Stimulated activated naive CD8-positive, alpha-beta T cell treated with anti-CD3 and anti-CD28 coated beads, Interleukin-15, amount 100 ng/mL, for 72 hours (primary cell): ENCODE measurements around the gene SPATA13.
"Not testable (repeated sequence)": the region's sequence is repeated elsewhere in the genome, so short reads cannot be mapped to it uniquely, and the experiment has no call there.

Experiments used
- ATAC-seq: fragments of 150-1000 bp; cut with Tn5 transposase; 2 replicates; pipeline ENCODE4 v1.10.0; 2021; ENCODE audit warnings: mild to moderate bottlenecking, moderate library complexity
- DNase-seq, 2 donors: peaks; one replicate each; pipeline ENCODE4 v3.0.0; 2021 to 2022
- H3K27ac Mint-ChIP-seq, 2 donors: one replicate each; pipeline ENCODE4 v1.8.0; 2022; ENCODE audit warnings: mild to moderate bottlenecking in 2 of 2, mixed read lengths in 2 of 2, moderate library complexity in 2 of 2
- H3K27me3 Mint-ChIP-seq: one replicate; pipeline ENCODE4 v1.8.0; 2022; ENCODE audit warnings: mixed read lengths
- H3K4me1 Mint-ChIP-seq: one replicate; pipeline ENCODE4 v1.8.0; 2022; ENCODE audit warnings: mild to moderate bottlenecking, mixed read lengths
- H3K4me3 Mint-ChIP-seq, 2 donors: one replicate each; pipeline ENCODE4 v1.8.0; 2022; ENCODE audit warnings: mild to moderate bottlenecking in 2 of 2, mixed read lengths in 2 of 2, moderate library complexity in 1 of 2
- H3K9me3 Mint-ChIP-seq, 2 donors: one replicate each; pipeline ENCODE4 v1.8.0; 2022; ENCODE audit warnings: mixed read lengths in 2 of 2

SPATA13 gene

GRCh38 chr13:24215732-24216131, 55.2 kb downstream of the SPATA13 start:
- no peak for DNase-seq
- ATAC-seq: no peak
- Mint-ChIP-seq H3K9me3 (no peaks in the 10 kb centered on the region), H3K27me3 (no peaks in the 10 kb centered on the region), H3K4me3 (no peak overlapping the region), H3K27ac (no peak overlapping the region), H3K4me1 (peaks cover 62% of the 10 kb centered on the region)

DNA sequence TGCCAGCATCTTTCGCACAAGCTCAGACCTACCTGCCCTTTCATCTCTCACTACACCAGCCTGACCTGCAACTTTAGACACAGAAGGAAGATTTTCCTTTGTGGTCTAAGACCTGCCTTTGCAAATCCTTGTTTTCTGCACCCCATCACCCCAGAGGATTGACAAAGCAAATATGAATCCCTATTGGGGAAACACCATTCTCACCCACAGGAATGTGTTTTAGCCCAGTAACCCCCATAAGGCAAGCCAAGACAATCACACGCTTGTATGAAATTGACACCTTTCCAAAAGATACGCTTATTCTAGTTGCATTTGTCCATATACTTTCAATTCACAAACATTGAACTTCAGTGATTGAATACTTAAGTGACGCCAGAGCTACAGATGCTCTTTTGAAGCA, 55.7 kb downstream of the SPATA13 start:
- Mint-ChIP-seq H3K9me3 (no peaks in the 10 kb centered on the region), H3K4me3 (no peak overlapping the region), H3K27me3 (no peaks in the 10 kb centered on the region), H3K4me1 (peaks cover 62% of the 10 kb centered on the region), H3K27ac (peak overlapping the region in 1 of 2 donors; percentile 32)
- DNase-seq (no peak), ATAC-seq (no peak)

DNA sequence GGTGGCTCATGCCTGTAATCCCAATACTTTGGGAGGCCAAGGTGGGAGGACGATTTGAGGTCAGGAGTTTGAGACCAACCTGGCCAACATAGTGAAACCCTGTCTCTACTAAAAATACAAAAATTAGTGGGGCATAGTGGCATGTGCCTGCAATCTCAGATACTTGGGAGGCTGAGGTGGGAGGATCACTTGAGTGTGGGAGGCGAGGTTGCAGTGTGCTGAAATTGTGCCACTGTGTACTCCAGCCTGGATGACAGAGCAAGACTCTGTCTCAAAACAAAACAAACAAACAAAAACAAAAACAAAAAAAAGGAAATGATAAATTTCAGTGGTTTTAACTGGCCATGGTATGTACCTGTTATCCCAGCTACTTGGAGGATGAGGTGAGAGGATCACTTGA, 56.3 kb downstream of the SPATA13 start:
- not testable (repeated sequence) for H3K4me3 Mint-ChIP-seq, ATAC-seq, H3K27me3 Mint-ChIP-seq, DNase-seq, H3K9me3 Mint-ChIP-seq
- Mint-ChIP-seq H3K4me1 (peaks cover 59% of the 10 kb centered on the region), H3K27ac (peak overlapping the region in 1 of 2 donors; percentile 32)

DNA sequence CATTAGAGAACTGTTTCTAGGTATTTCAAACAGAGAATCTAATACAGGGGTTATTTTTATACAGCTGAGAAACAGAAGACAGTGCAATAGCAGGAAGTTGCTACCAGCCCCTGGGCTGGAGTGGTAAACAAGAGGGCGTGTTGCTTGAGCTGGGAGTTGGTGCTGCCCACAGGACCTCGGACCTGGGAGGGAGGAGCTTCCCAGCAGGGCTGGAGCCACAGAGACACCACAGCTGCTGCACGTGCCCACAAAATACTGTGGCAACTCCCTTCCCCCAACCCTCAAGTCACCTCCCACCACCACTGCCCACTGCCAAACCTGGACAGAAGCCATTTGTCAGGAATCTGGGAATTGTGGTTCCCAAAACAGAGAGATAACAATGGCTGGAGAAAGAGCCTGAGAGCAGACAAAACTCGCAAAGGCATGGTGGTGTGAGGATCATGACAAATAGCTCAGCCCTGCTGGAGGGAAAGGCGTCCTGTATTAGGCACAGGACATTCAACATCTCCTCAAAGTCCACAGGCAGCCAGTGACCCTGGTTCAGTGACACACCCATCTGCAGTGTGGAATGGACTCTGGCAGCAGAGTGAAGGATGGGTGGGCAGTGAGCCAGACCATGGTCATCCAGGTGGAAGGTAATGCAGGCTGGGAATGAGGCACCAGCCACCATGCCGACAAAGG, 57.2 kb downstream of the SPATA13 start:
- Mint-ChIP-seq H3K4me1 (peaks cover 54% of the 10 kb centered on the region), H3K27ac (peak overlapping the region; percentile 67 to 84), H3K27me3 (no peaks in the 10 kb centered on the region), H3K4me3 (no peak overlapping the region), H3K9me3 (no peaks in the 10 kb centered on the region)
- DNase-seq (no peak), ATAC-seq (no peak)

- H3K27me3 Mint-ChIP-seq: no peaks in the 10 kb centered on the region
- H3K27ac Mint-ChIP-seq: no peak overlapping the region
- H3K4me1 Mint-ChIP-seq: peaks cover 54% of the 10 kb centered on the region
Measured at GRCh38 chr13:24218338-24218737, 57.8 kb downstream of the SPATA13 start.

GRCh38 chr13:24218977-24219376, 58.5 kb downstream of the SPATA13 start:
- Mint-ChIP-seq H3K9me3 (no peaks in the 10 kb centered on the region), H3K27ac (no peak overlapping the region), H3K4me3 (no peak overlapping the region), H3K4me1 (peaks cover 56% of the 10 kb centered on the region), H3K27me3 (no peaks in the 10 kb centered on the region)
- DNase-seq (no peak), ATAC-seq (no peak)

More at GRCh38 chr13:24218338-24218737, 57.8 kb downstream of the SPATA13 start:
- DNase-seq (no peak), ATAC-seq (no peak)
- no peak overlapping the region for H3K4me3 Mint-ChIP-seq
- no peaks in the 10 kb centered on the region for H3K9me3 Mint-ChIP-seq

DNA sequence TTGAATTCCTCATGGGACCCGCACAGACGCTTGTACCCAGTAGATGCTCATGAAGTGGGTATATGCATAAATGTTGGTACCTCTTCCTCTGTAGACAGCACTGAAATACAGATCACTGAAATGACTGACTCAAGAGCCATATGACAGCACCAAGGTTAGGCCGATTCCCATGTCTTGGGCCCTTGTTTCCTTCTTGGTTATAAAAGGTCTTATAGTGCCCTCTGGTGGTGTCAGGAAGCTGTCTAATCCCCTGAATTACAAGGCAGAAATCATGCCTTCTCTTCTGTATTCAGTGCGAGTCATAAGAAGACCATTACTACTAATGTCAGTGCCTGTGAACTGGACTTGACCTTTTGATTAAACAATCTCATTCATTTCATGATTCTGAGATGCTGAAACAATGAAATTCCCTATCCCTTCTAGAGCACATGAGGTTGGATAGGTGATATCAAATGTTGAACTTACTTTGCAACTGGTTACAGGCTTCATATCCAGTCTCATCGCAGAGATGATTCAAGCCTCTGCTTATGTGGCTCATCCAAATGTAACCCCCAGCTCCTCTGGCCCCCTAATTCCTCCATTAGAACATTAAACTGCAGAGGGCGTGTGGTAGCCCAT, 59.7 kb downstream of the SPATA13 start:
- DNase-seq (peak; percentile 60 to 69), ATAC-seq (peak; percentile 92)
- Mint-ChIP-seq H3K4me3 (no peak overlapping the region), H3K9me3 (no peaks in the 10 kb centered on the region), H3K27me3 (no peaks in the 10 kb centered on the region), H3K4me1 (peaks cover 56% of the 10 kb centered on the region), H3K27ac (peak overlapping the region in 1 of 2 donors; percentile 20)

DNA sequence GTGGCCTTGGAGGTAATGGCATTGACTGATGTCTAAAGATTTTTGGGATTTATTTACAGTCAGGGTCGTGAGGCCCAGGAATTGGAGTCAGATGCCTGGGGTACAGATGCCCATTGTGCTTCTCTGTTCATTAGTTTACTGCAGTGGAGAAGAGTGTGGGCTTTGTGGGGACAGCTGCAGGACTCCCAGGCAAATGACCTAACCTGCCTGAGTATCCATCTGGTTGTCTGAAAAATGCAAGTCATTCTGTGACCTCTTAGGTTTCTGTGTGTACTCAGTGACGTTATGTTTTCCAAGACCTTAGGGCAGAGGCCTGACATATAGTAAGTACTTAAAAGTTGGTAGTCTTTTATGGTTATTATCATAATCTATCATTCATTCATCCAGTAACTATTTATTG, 60.5 kb downstream of the SPATA13 start:
- DNase-seq (no peak), ATAC-seq (no peak)
- Mint-ChIP-seq H3K27me3 (no peaks in the 10 kb centered on the region), H3K4me3 (no peak overlapping the region), H3K27ac (no peak overlapping the region), H3K4me1 (peaks cover 55% of the 10 kb centered on the region), H3K9me3 (no peaks in the 10 kb centered on the region)

GRCh38 chr13:24222756-24223155, 62.2 kb downstream of the SPATA13 start:
- Mint-ChIP-seq H3K9me3 (no peaks in the 10 kb centered on the region), H3K27me3 (no peaks in the 10 kb centered on the region), H3K27ac (peak overlapping the region in 1 of 2 donors; percentile 59), H3K4me1 (peaks cover 38% of the 10 kb centered on the region), H3K4me3 (no peak overlapping the region)
- no peak for ATAC-seq
- no peak for DNase-seq

GRCh38 chr13:24223341-24224231, 63.1 kb downstream of the SPATA13 start:
- H3K9me3 Mint-ChIP-seq: no peaks in the 10 kb centered on the region
- H3K27me3 Mint-ChIP-seq: no peaks in the 10 kb centered on the region
- H3K27ac Mint-ChIP-seq: peak overlapping the region in 1 of 2 donors; percentile 8
- peaks cover 34% of the 10 kb centered on the region for H3K4me1 Mint-ChIP-seq
- DNase-seq (no peak), ATAC-seq (no peak)
- peak overlapping the region; percentile 41 to 45 for H3K4me3 Mint-ChIP-seq

- no peaks in the 10 kb centered on the region for H3K27me3 Mint-ChIP-seq
- peaks cover 38% of the 10 kb centered on the region for H3K4me1 Mint-ChIP-seq
- peak overlapping the region in 1 of 2 donors; percentile 8 for H3K27ac Mint-ChIP-seq
- no peaks in the 10 kb centered on the region for H3K9me3 Mint-ChIP-seq
- peak overlapping the region; percentile 41 to 45 for H3K4me3 Mint-ChIP-seq
- DNase-seq (no peak), ATAC-seq (no peak)
Measured at GRCh38 chr13:24224232-24224680, 63.7 kb downstream of the SPATA13 start.

DNA sequence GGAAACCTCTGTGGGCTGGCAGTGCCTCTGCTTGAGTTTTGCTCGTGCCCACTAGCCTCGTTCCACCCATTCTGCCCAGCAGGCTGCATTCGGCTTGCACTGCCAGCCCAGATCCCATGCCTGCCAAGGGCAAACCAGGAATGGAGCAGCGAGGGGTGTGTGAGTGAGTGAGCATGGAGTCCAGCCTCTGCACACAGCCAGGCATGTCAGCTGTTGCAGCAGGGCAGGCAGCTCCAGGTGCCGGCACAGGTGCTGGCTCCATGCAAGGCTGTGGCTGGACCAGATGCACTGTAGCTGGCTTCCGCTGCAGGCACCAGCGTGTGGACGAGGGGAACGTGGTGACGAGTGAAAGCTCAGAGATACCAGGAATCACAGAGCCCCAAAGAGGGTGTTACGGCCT, 64.5 kb downstream of the SPATA13 start:
- Mint-ChIP-seq H3K4me1 (peaks cover 41% of the 10 kb centered on the region), H3K27me3 (no peaks in the 10 kb centered on the region), H3K4me3 (peak overlapping the region in 1 of 2 donors; percentile 6), H3K9me3 (no peaks in the 10 kb centered on the region), H3K27ac (no peak overlapping the region)
- no peak for ATAC-seq
- no peak for DNase-seq

GRCh38 chr13:24225930-24226329, 65.4 kb downstream of the SPATA13 start:
- H3K27me3 Mint-ChIP-seq: no peaks in the 10 kb centered on the region

DNA sequence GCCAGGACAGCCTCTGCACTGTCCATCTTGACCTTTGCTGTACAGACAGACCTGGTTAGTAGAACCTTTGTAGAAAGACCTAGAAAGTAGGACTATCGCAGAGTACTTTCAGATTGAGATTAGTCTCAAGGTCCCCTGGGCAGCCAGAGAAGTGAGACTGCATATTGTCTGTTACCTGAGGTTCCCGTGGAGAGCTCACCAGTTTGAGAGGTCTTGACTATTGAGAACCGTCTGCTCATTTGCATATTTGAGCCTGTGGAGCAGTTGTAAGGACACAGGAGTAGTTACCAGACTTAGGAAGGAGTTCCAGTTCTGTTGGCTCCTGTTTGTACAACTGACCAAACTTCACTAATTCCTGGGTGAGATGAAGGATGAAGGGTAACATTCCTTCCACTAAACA, 66.2 kb downstream of the SPATA13 start:
- no peak overlapping the region for H3K4me3 Mint-ChIP-seq
- no peak overlapping the region for H3K27ac Mint-ChIP-seq
- DNase-seq: no peak
- no peak for ATAC-seq
- H3K9me3 Mint-ChIP-seq: no peaks in the 10 kb centered on the region
- H3K27me3 Mint-ChIP-seq: no peaks in the 10 kb centered on the region
- peaks cover 52% of the 10 kb centered on the region for H3K4me1 Mint-ChIP-seq

More at GRCh38 chr13:24225930-24226329, 65.4 kb downstream of the SPATA13 start:
- peaks cover 43% of the 10 kb centered on the region for H3K4me1 Mint-ChIP-seq
- no peak overlapping the region for H3K4me3 Mint-ChIP-seq
- ATAC-seq (no peak), DNase-seq (no peak)
- H3K9me3 Mint-ChIP-seq: no peaks in the 10 kb centered on the region
- no peak overlapping the region for H3K27ac Mint-ChIP-seq

DNA sequence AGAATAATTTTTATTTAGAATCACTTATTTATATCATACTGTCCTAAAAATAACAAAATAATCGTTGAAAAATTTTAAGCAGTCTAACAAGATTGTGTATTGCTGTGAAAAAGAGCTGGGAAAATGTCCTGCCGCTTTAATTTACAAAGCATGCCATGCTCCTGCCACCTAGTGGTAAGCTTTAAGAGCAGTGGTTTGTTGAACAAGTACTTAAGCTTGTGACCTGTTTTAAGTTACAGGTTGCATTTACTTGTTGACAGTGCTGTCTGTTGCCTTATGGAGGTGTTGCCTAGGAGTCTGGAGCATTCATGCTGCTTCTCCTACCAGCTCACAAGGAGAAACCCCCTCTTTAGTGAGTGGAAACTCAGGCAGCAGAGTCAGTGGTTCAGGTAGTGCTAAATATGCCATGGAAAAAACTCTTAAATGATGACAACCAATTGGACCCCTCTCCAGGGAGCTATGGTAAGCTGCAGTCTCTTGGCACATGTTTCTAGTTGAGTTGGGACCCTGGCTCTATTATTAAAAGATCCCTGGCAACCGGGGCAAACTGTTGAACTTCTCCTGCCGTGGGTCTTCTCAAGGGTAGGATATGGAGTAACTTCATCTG, 68.4 kb downstream of the SPATA13 start:
- DNase-seq: peak in 1 of 2 donors; percentile 38
- Mint-ChIP-seq H3K9me3 (no peaks in the 10 kb centered on the region), H3K27me3 (no peaks in the 10 kb centered on the region), H3K27ac (no peak overlapping the region), H3K4me3 (no peak overlapping the region), H3K4me1 (peaks cover 67% of the 10 kb centered on the region)
- ATAC-seq: peak; percentile 63
